Kidney epithelial cell (primary cell): Measurements from ENCODE around the gene SYT17. TPM values are rescaled to one million over a fixed set of nuclear protein-coding genes. Genes with fewer than 3 reads are reported as not detected.

Source experiments
- DNase-seq: peaks from one replicate; pipeline ENCODE4 v3.0.0-alpha.2; 2010; ENCODE audit warnings: low read depth
- H3K27me3 ChIP-seq: 2 replicates; pipeline ENCODE4 v1.6.0; 2011; ENCODE audit warnings: low read length; ENCODE audit not compliant: control insufficient read depth, insufficient read depth
- H3K36me3 ChIP-seq: 2 replicates; pipeline ENCODE4 v1.5.1; 2011; ENCODE audit warnings: low read length; ENCODE audit not compliant: control insufficient read depth, insufficient read depth
- H3K4me3 ChIP-seq: 2 replicates; pipeline ENCODE4 v1.5.1; 2011; ENCODE audit warnings: low read depth, mild to moderate bottlenecking, control low read depth, low read length
- CTCF ChIP-seq: IDR thresholded peaks from 2 replicates; pipeline ENCODE4 v1.5.1; 2011; ENCODE audit warnings: mild to moderate bottlenecking, moderate library complexity, low read length, control low read depth, inconsistent platforms; ENCODE audit not compliant: insufficient read depth, poor library complexity, severe bottlenecking
- total RNA-seq: library from RNA; depleted of rRNA; stranded (reverse); fragments of >200 nt; gene quantifications from 2 replicates; pipeline ENCODE4 v1.2.3, GENCODE V29; 2015

The SYT17 gene
- 0.62 and 0.63 TPM in 2 replicates for total RNA-seq

DNA sequence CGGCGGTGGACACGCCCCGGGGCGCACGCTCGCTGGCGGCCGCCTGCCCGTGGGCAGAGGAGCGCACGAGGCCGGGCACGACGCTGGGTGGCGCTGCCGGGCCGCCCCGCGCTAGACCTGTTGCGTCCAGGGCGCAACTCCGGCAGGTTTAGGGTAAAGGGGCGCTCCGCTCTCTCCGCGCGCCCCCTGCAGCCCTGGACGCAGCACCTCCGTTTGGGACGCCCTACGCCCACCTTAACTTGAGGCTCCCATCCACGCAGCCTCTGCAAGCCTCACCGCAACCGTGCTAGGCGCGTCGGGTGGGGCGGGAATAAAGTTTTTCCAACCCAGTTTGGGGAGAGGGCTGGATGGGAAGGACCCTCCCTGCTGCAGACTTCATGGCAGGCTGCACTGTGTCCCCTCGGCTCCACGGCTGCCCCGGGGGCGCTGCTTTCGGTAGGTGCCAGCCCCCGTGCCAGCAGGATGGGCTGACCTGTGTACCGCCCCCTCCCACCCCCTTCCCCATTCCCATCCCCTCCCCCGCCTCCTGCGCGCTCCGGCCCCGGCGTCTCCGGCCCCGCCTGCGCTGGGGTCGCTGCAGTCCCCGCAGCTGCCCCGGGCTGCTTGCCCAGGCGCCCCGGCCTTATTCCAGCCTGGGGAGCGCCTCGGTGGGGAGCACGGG lies at the start of gene SYT17:
SYT17 (plus strand) TSS at position 531 of the 661 bp plus-strand sequence. CDS start 407 bp downstream, outside the sequence.
- no peaks in the 10 kb centered on the region for H3K36me3 ChIP-seq
- H3K4me3 ChIP-seq = peak within 1 kb of the TSS; percentile 33
- peaks cover 27% of the 10 kb centered on the region for H3K27me3 ChIP-seq
- peak; percentile 44 for TF ChIP-seq CTCF
- no peak for DNase-seq

- TF ChIP-seq CTCF = no peak
- Histone ChIP-seq H3K27me3 (no peaks in the 10 kb centered on the region), H3K36me3 (peaks cover 1% of the 10 kb centered on the region), H3K4me3 (peak overlapping the region; percentile 40)
- peak; percentile 76 for DNase-seq
These were observed 49.1 kb upstream of the SYT17 start for GRCh38 chr16:19118938-19119431.

DNA sequence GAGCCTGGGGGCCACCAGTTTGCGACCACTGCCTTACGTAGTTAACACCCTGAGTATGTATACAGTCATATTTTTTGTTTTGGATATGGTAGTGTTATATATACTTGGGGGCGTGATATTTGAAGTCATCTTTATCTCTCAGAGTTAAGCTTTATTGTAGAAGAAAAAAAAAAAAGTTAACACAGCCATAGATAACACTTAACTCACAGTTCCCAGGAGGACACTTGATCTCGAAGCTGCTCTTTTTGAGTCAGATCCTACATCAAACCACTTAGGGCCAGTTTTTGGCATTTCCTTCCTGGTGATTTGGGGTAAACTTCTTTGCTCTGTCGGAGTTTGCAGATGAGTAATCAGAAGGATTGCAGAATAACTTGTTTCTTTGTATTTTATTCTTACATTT lies 48.5 kb upstream of the SYT17 start:
- TF ChIP-seq CTCF = no peak
- H3K4me3 ChIP-seq = no peak overlapping the region
- DNase-seq = no peak
- no peaks in the 10 kb centered on the region for H3K27me3 ChIP-seq
- peaks cover 1% of the 10 kb centered on the region for H3K36me3 ChIP-seq

GRCh38 chr16:19123535-19124178 lies 44.4 kb upstream of the SYT17 start:
- no peak for DNase-seq
- no peak for TF ChIP-seq CTCF
- Histone ChIP-seq H3K36me3 (peaks cover 1% of the 10 kb centered on the region), H3K4me3 (no peak overlapping the region), H3K27me3 (no peaks in the 10 kb centered on the region)

DNA sequence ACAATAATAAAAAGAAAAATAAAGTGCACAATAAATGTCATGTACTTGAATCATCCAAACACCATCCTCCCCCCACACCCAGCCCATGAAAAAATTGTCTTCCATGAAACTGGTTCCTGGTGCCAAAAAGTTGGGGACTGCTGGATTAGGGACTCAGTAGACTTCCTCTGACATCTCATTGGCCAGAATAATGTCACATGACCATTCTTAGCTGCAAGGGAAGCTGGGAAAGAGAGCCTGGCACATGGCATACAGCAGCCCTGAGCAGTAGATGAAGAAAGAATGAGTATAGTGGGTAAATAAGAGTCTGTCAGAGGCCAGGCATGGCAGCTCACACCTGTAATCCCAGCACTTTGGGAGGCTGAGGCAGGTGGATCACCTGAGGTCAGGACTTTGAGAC lies 41.7 kb upstream of the SYT17 start:
- no peaks in the 10 kb centered on the region for H3K27me3 ChIP-seq
- TF ChIP-seq CTCF = no peak
- H3K4me3 ChIP-seq = no peak overlapping the region
- H3K36me3 ChIP-seq = peaks cover 1% of the 10 kb centered on the region
- DNase-seq = no peak
